ENCODE results near the gene RNF152. TPM values are rescaled to one million over a fixed set of nuclear protein-coding genes. Genes with fewer than 3 reads are reported as not detected.

RNF152 gene
- total RNA-seq, 1 experiment from 2014 or later, result 2.0 TPM

GRCh38 chr18:61770279-61770678 is 122.5 kb downstream of the RNF152 start:
- Histone ChIP-seq H3K4me3 (ENCODE audit: low read length) (no peak overlapping the region), H3K9me3 (ENCODE audit: low read length) (no peaks in the 10 kb centered on the region), H3K36me3 (ENCODE audit: low read depth, low read length) (no peaks in the 10 kb centered on the region), H3K27me3 (ENCODE audit: low read length) (no peaks in the 10 kb centered on the region), H4K20me1 (ENCODE audit: low read length) (no peaks in the 10 kb centered on the region), H3K9me2 (replicated peaks; ENCODE audit: low read length) (no peaks in the 10 kb centered on the region), H3K9ac (ENCODE audit: low read length) (no peak overlapping the region), H3K27ac (ENCODE audit: low read length) (no peak overlapping the region), H3K79me2 (ENCODE audit: low read length) (no peaks in the 10 kb centered on the region), H3K4me2 (ENCODE audit: low read length) (no peak overlapping the region), H3K4me1 (ENCODE audit: insufficient read depth, low read length) (no peaks in the 10 kb centered on the region), H3F3A (ENCODE audit: low read length, unreplicated experiment) (no peaks in the 10 kb centered on the region), H2AFZ (ENCODE audit: low read length) (no peak overlapping the region)
- DNase-seq, result no peak
- TF ChIP-seq EZH2 (IDR thresholded peaks at IDR 0.05; ENCODE audit: low read length, unreplicated experiment) (no peak), CTCF (conservative IDR thresholded peaks at IDR 0.05; ENCODE audit: low read depth, low read length) (no peak), EZH2phosphoT487 (IDR thresholded peaks at IDR 0.05; ENCODE audit: borderline replicate concordance, low read length) (no peak)
- CTCF ChIA-PET, result no interaction called here
- POLR2A ChIA-PET (ENCODE audit: unreplicated experiment), result no interaction called here
- no peak for ATAC-seq
- no TSS peak for BruUV-seq (replicated peaks)
- intact Hi-C loops (cut with micrococcal nuclease), result no loop called here

GRCh38 chr18:61766266-61766884 is 126.4 kb downstream of the RNF152 start:
- no peak overlapping the region for H3K4me3 ChIP-seq (ENCODE audit: low read length)
- H4K20me1 ChIP-seq (ENCODE audit: low read length), result no peaks in the 10 kb centered on the region
- H3K27me3 ChIP-seq (ENCODE audit: low read length), result no peaks in the 10 kb centered on the region
- no peak overlapping the region for H3K27ac ChIP-seq (ENCODE audit: low read length)
- no peaks in the 10 kb centered on the region for H3F3A ChIP-seq (ENCODE audit: low read length, unreplicated experiment)
- H2AFZ ChIP-seq (ENCODE audit: low read length), result no peak overlapping the region
- no peak overlapping the region for H3K4me2 ChIP-seq (ENCODE audit: low read length)
- TF ChIP-seq EZH2phosphoT487 (IDR thresholded peaks at IDR 0.05; ENCODE audit: borderline replicate concordance, low read length) (no peak), EZH2 (IDR thresholded peaks at IDR 0.05; ENCODE audit: low read length, unreplicated experiment) (no peak), CTCF (conservative IDR thresholded peaks at IDR 0.05; ENCODE audit: low read depth, low read length) (no peak)
- intact Hi-C loops (cut with micrococcal nuclease), result no loop called here
- ATAC-seq (no peak), DNase-seq (no peak)
- BruUV-seq (replicated peaks), result no TSS peak
- ChIA-PET POLR2A (ENCODE audit: unreplicated experiment) (no interaction called here), CTCF (no interaction called here)
- H3K9me2 ChIP-seq (replicated peaks; ENCODE audit: low read length), result no peaks in the 10 kb centered on the region
- H3K9ac ChIP-seq (ENCODE audit: low read length), result no peak overlapping the region
- H3K9me3 ChIP-seq (ENCODE audit: low read length), result no peaks in the 10 kb centered on the region
- no peaks in the 10 kb centered on the region for H3K79me2 ChIP-seq (ENCODE audit: low read length)
- no peaks in the 10 kb centered on the region for H3K4me1 ChIP-seq (ENCODE audit: insufficient read depth, low read length)
- no peaks in the 10 kb centered on the region for H3K36me3 ChIP-seq (ENCODE audit: low read depth, low read length)

- H3K27ac ChIP-seq (ENCODE audit: low read length), result no peak overlapping the region
- H2AFZ ChIP-seq (ENCODE audit: low read length), result no peak overlapping the region
- H3K27me3 ChIP-seq (ENCODE audit: low read length), result no peaks in the 10 kb centered on the region
- no peaks in the 10 kb centered on the region for H3K36me3 ChIP-seq (ENCODE audit: low read depth, low read length)
- H3K4me3 ChIP-seq (ENCODE audit: low read length), result no peak overlapping the region
- TF ChIP-seq EZH2phosphoT487 (IDR thresholded peaks at IDR 0.05; ENCODE audit: borderline replicate concordance, low read length), result no peak
- no peak for TF ChIP-seq EZH2 (IDR thresholded peaks at IDR 0.05; ENCODE audit: low read length, unreplicated experiment)
- no peak for TF ChIP-seq CTCF (conservative IDR thresholded peaks at IDR 0.05; ENCODE audit: low read depth, low read length)
- POLR2A ChIA-PET (ENCODE audit: unreplicated experiment), result no interaction called here
- no peaks in the 10 kb centered on the region for H3K9me2 ChIP-seq (replicated peaks; ENCODE audit: low read length)
- no peaks in the 10 kb centered on the region for H3F3A ChIP-seq (ENCODE audit: low read length, unreplicated experiment)
- no peaks in the 10 kb centered on the region for H3K9me3 ChIP-seq (ENCODE audit: low read length)
- no TSS peak for BruUV-seq (replicated peaks)
- DNase-seq (no peak), ATAC-seq (no peak)
- no peak overlapping the region for H3K4me2 ChIP-seq (ENCODE audit: low read length)
- no peaks in the 10 kb centered on the region for H4K20me1 ChIP-seq (ENCODE audit: low read length)
- H3K9ac ChIP-seq (ENCODE audit: low read length), result no peak overlapping the region
- no peaks in the 10 kb centered on the region for H3K79me2 ChIP-seq (ENCODE audit: low read length)
- intact Hi-C loops (cut with micrococcal nuclease), result no loop called here
- H3K4me1 ChIP-seq (ENCODE audit: insufficient read depth, low read length), result no peaks in the 10 kb centered on the region
- CTCF ChIA-PET, result no interaction called here
Observed at GRCh38 chr18:61765097-61765496, 127.7 kb downstream of the RNF152 start.

All from PC-3 (cell line).